RWPE2 (cell line): ENCODE measurements around the gene CARD11.
A peak's percentile ranks its signal among the peaks of the same experiment; 100 is the strongest.

ENCODE experiments used
- ATAC-seq: fragments of 200-7000 bp; cut with Tn5 transposase; 3 replicates; pipeline ENCODE4 v1.9.1; 2021; ENCODE audit warnings: low read depth
- DNase-seq: peaks from one replicate; pipeline ENCODE4 v3.0.0-alpha.2; 2020; ENCODE audit warnings: low spot score
- H3K27ac ChIP-seq: fragments of 450-650 bp; 2 replicates; pipeline ENCODE4 v1.5.1; 2017; ENCODE audit warnings: mild to moderate bottlenecking; ENCODE audit not compliant: poor library complexity, severe bottlenecking
- H3K27me3 ChIP-seq: fragments of 250-450 bp; sonication (Bioruptor Pico); 2 replicates; pipeline ENCODE4 v1.5.1; 2021; ENCODE audit warnings: mild to moderate bottlenecking, moderate library complexity; ENCODE audit not compliant: insufficient read depth, poor library complexity, severe bottlenecking
- H3K36me3 ChIP-seq: fragments of 250-450 bp; sonication (Bioruptor Pico); 2 replicates; pipeline ENCODE4 v1.5.1; 2020; ENCODE audit warnings: low read depth, mild to moderate bottlenecking, moderate library complexity
- H3K4me1 ChIP-seq: fragments of 250-450 bp; sonication (Bioruptor Pico); 2 replicates; pipeline ENCODE4 v1.5.1; 2021; ENCODE audit warnings: mild to moderate bottlenecking, moderate library complexity; ENCODE audit not compliant: insufficient read depth, poor library complexity, severe bottlenecking
- H3K4me3 ChIP-seq: fragments of 250-450 bp; sonication (Bioruptor Pico); 2 replicates; pipeline ENCODE4 v1.5.1; 2021; ENCODE audit warnings: mild to moderate bottlenecking, moderate library complexity; ENCODE audit not compliant: severe bottlenecking
- H3K9me3 ChIP-seq: fragments of 250-450 bp; sonication (Bioruptor Pico); 2 replicates; pipeline ENCODE4 v1.5.1; 2021; ENCODE audit warnings: mild to moderate bottlenecking, moderate library complexity; ENCODE audit not compliant: severe bottlenecking
- TF ChIP-seq, protein P1 (sequence below): fragments of 450-650 bp; IDR thresholded peaks from one replicate; pipeline ENCODE4 v1.5.1; 2017; ENCODE audit warnings: mild to moderate bottlenecking, moderate library complexity; ENCODE audit not compliant: poor library complexity, severe bottlenecking

CARD11 gene

DNA sequence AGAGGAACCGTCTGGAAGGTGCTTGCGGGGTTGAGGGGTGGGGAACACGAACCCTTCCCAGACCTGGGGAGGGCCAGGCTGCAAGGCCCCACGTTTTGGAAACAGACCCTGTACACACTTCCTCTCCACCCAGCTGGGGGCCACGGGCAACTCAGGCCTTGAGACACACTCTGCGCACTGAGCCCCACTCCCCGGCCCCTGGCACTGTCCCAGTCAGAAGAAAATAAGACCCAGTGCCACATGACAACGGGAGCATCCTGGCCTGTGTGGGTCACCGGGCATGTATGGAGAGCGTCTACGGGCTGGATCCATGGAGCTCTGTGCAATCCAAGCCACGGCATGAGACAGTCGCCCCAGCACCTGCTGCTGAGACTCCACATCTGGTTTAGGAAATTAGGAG, 63.7 kb downstream of the CARD11 start:
- Histone ChIP-seq H3K27ac (no peak overlapping the region), H3K9me3 (no peaks in the 10 kb centered on the region)

DNA sequence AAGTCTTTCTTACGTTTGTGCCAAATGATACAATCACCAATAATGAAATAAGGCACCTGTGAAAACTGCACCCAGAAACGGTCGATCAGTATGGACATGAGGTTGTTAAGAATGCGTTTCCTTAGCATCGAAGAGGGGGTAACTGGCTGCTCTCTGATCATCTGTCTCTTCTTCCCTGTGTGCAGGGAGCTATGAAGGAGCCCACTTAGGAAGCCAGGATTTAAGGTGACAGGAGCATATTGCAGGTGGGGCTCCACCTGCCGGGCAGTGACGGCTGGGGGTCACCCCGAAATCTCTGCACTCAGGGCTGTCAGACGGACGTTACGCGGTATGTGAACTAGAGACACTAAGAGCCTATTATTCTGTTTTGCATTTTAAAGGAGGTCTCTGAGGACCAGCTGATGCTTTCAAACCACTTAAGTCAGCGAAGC, 64.5 kb downstream of the CARD11 start:
- no peak overlapping the region for H3K27ac ChIP-seq
- TF ChIP-seq, protein P1, sequence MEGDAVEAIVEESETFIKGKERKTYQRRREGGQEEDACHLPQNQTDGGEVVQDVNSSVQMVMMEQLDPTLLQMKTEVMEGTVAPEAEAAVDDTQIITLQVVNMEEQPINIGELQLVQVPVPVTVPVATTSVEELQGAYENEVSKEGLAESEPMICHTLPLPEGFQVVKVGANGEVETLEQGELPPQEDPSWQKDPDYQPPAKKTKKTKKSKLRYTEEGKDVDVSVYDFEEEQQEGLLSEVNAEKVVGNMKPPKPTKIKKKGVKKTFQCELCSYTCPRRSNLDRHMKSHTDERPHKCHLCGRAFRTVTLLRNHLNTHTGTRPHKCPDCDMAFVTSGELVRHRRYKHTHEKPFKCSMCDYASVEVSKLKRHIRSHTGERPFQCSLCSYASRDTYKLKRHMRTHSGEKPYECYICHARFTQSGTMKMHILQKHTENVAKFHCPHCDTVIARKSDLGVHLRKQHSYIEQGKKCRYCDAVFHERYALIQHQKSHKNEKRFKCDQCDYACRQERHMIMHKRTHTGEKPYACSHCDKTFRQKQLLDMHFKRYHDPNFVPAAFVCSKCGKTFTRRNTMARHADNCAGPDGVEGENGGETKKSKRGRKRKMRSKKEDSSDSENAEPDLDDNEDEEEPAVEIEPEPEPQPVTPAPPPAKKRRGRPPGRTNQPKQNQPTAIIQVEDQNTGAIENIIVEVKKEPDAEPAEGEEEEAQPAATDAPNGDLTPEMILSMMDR, result peak; percentile 9
- ATAC-seq (no peak), DNase-seq (no peak)
- no peaks in the 10 kb centered on the region for H3K9me3 ChIP-seq
- no peak overlapping the region for H3K4me3 ChIP-seq
- H3K36me3 ChIP-seq, result no peaks in the 10 kb centered on the region
- no peaks in the 10 kb centered on the region for H3K4me1 ChIP-seq
- no peaks in the 10 kb centered on the region for H3K27me3 ChIP-seq

More for the DNA sequence above, 63.7 kb downstream of the CARD11 start:
- Histone ChIP-seq H3K4me1 (no peaks in the 10 kb centered on the region), H3K27me3 (no peaks in the 10 kb centered on the region), H3K4me3 (no peak overlapping the region), H3K36me3 (no peaks in the 10 kb centered on the region)
- DNase-seq (no peak), ATAC-seq (no peak)
- TF ChIP-seq, protein P1, result no peak

DNA sequence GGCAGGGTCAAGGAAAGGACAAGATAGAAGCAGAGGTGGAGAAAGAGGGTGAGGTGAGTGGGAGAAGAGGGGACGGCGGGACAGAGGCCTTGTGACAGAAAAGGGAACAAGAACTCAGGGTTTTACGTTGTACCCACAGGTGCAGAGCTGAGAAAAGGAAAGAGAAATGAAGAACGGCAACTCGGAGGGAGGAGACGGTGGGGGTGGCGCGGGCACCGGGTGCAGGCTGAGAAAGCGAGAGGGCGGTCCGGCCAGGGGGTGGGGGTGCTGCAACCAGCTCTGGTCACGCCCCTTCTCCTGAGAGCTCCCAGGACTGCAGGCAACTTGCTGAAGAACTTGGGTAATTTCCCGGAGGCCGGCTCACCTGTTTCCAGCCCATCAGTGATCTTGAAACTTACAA, 65.3 kb downstream of the CARD11 start:
- no peak overlapping the region for H3K27ac ChIP-seq
- TF ChIP-seq, protein P1, result no peak
- no peaks in the 10 kb centered on the region for H3K4me1 ChIP-seq
- no peak overlapping the region for H3K4me3 ChIP-seq
- H3K27me3 ChIP-seq, result no peaks in the 10 kb centered on the region
- peak; percentile 35; the same call in 1 of the 3 replicates for ATAC-seq
- no peaks in the 10 kb centered on the region for H3K9me3 ChIP-seq
- H3K36me3 ChIP-seq, result no peaks in the 10 kb centered on the region
- DNase-seq, result no peak

DNA sequence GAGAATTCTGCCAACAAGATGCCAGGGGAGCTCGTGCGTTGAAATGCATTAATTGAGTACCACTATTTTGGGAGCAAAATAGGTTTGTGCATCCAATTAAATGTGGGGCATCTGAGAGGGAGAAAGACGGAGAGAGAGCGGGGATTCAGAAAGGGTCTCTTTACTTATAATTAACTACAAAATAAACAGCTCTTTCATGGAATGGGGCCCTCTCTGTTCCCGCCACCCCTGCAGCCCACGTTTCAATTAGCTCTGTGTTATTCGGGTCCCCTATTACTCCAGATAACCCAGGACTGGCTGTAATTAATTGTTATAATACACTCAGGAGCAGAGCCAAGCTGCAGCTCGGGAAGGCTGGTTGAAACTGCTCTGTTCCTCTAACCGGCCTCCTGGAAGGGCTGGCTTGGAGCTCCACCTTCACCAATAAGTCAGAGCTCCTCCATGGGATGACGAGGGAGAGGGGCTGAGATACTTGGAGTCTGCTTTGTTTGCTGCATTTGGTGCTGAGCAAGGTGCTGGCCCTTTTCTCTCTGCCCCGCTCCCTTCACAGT, 67.8 kb downstream of the CARD11 start:
- H3K36me3 ChIP-seq, result no peaks in the 10 kb centered on the region
- no peak overlapping the region for H3K27ac ChIP-seq
- no peaks in the 10 kb centered on the region for H3K4me1 ChIP-seq
- TF ChIP-seq, protein P1, result no peak
- H3K9me3 ChIP-seq, result no peaks in the 10 kb centered on the region
- ATAC-seq, result no peak
- no peaks in the 10 kb centered on the region for H3K27me3 ChIP-seq
- H3K4me3 ChIP-seq, result no peak overlapping the region
- no peak for DNase-seq

DNA sequence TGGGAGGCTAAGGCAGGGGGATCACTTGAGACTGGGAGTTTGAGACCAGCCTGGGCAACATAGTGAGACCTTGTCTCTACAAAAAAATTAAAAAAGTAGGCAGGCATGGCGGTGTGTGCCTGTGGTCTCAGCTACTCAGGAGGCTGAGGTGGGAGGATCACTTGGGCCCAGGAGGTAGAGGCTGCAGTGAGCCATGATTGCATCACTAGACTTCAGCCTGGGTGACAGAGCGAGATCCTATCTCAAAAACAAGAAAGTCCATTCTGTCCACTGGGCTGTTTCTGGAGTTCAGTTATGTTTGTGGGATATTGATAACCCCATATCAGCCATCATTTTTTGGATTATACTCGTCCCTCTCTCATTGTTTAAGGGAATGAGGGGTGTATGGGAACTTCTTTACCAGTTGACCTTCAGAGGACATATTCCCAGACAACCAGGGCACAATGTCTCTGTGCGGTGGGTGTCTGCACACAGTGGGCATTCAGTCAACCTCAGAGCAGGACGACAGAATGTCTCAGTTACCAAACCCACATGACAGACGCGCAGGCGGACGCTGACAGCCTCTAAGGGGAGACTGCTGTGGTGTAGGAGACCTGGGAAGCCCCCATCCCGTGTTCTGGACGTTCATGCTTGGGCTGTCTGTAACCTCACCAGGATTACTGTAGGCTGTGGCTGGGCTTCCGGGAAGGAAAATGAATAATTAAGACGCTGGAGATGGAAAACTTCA, 69.4 kb downstream of the CARD11 start:
- TF ChIP-seq, protein P1, result no peak
- H3K4me3 ChIP-seq, result no peak overlapping the region
- no peak for ATAC-seq

More for the DNA sequence above, 69.4 kb downstream of the CARD11 start:
- DNase-seq, result no peak
- Histone ChIP-seq H3K27me3 (no peaks in the 10 kb centered on the region), H3K9me3 (no peaks in the 10 kb centered on the region), H3K27ac (no peak overlapping the region), H3K4me1 (no peaks in the 10 kb centered on the region), H3K36me3 (no peaks in the 10 kb centered on the region)
